Measurements from ENCODE around the gene SRSF4.

The SRSF4 gene

DNA sequence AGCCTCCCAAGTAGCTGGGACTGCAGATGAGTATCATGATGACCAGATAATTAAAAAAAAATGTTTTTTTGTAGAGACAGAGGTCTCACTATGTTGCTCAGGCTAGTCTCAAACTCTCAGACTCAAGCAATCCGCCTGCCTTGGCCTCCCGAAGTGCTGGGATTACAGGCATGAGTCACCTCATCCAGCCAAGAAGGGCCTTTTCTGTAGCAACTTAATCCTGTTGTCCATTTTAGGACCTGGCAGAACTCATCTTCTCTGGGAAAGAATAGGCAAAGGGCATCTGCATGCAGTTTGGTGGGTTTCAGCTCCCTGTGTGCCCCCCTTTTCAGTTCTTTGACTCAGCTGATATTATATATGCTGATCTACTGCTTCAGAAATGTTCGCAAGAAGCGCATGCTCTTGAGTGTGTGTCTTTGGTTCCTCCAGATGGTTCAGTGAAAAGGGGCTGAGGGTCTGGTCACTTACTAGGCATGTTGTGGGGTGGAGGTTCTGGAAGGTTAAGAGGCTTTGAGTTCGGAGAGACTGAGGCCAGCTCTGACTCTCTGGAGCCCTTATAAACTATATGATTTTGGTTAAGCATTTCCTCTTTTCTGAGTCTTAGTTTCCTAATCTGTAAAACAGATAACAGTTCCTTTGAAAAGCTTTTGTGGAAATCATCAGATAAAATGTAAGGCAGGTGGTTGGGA lies 19.4 kb upstream of the SRSF4 start:
- no peak for DNase-seq

- no peak for DNase-seq
Measured at GRCh38 chr1:29197993-29198392, 16.3 kb upstream of the SRSF4 start.

GRCh38 chr1:29197590-29197924 lies 15.9 kb upstream of the SRSF4 start:
- peak; percentile 1 for DNase-seq

- no peak for DNase-seq
Measured at GRCh38 chr1:29196863-29197589, 15.3 kb upstream of the SRSF4 start.

DNA sequence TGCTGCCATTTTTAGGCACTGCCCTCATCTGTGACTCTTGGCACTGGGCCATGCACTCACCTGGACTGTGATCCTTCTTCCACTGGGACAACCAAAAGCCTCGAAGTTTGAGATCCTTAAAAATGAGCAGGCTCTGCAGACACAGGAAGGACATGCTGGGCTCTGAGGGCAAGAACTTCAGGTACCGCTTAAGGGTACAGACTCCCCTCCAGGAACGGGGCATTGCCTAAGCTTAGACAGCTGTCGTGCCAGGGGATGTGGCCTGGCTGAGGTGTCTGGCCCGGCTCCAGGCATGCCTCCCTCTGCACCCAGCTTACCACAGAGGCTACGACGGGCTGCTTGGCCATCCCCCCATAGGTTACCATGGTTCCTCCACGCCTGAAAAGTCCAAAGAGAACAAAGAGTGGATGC lies 14.2 kb upstream of the SRSF4 start:
- DNase-seq = no peak

- DNase-seq = no peak
Measured at GRCh38 chr1:29193879-29194455, 12.3 kb upstream of the SRSF4 start.

DNA sequence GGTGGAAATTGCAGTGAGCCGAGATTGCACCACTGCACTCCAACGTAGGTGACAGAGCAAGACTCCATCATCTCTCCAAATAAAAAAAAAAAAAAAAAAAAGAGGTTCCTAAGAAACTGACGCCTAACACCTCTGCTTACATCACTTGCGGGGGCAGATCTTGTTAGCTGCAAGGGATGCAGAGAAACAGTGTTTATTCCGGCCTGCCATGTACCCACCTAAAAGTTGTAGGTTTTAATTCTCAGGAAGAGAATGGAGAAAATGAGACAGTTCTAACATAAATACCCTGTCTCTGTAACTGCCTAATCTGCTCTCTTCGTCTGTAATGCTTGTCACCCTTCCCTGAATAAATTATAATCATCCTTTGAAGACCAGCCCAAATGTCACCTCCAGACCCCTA lies 9.0 kb upstream of the SRSF4 start:
- no peak for DNase-seq

DNA sequence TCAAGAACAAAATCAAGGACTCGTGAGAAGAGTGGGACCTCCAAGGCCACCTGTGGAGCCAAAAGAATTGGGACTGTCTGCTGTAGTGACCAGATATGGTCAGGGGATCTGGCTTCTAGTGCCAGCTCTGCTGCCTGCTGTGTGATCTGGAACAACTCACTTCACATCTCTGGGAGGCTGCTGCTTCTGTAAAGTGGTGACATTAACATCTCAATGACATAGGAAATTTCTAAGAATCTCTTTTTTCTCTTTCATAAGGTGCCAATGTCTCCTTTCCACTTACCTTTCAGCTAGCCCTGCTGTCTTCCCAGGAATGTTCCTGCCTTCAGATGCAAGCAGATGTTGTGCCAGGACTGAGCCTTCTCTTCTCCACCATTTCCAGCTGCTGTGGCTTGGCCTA lies 5.0 kb upstream of the SRSF4 start:
- no peak for DNase-seq

GRCh38 chr1:29186252-29186651 lies 4.6 kb upstream of the SRSF4 start:
- DNase-seq = no peak

DNA sequence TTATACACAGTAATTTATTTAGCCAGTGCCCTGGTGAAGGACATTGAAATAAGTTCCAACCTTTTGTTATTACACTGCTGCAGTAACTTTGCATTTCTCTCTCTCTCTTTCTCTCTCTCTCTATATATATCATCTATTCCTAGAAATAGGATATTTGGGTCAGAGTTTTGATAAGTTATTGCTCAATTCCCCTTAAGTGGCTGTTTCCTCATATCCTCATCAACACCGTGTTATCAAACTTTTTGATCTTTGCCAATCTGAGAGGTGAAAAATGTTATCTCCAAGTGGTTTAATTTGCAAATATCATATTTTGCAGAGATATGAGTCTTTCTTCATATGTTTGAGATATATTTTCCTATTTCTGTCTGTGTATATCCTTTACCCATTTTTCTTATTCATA lies 1.6 kb upstream of the SRSF4 start:
- no peak for DNase-seq

DNA sequence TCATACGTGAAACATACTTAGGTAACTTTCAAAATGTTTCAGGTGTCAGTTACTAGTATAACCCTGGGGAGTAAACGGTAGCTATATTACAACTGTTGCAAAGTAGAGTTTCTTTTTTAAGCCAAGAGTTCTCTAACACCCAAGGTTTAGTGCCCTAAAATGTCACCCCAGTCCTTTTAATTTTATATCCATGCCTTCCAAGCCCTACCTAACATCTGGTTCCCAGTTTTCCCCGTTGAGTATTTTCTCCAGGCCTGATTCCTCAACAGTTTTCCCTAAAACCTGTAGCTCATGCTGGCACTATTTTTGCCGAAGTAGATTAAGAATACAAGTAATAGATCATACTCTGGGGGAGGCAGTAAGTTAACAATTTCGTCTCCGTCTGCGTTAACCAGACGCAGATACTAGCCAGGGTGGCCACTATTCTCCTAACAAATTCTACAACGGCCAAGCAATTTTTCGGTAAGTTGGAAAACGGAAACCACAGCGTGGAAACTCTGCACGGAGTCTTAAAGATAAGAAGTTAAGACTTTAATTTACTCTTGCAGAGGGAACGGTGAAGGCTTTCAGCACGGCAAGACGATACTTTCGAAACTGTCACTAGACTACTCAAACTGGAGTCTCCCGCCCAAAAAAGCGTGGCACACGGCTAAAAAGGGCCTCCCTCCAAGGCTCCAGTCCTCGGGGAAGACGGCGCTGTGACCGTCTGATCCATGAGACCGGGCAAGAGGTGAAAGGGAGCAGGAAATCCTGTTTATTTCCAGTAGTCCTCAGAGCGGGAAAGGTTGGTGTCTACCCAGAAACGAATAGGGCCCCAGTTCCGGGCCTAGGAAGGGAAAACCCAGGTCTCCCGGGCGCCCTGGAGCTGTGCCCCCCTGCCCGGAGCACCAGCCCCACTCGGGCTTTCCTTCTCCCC lies 945 bp downstream of the SRSF4 start:
- peak; percentile 47 for DNase-seq

DNA sequence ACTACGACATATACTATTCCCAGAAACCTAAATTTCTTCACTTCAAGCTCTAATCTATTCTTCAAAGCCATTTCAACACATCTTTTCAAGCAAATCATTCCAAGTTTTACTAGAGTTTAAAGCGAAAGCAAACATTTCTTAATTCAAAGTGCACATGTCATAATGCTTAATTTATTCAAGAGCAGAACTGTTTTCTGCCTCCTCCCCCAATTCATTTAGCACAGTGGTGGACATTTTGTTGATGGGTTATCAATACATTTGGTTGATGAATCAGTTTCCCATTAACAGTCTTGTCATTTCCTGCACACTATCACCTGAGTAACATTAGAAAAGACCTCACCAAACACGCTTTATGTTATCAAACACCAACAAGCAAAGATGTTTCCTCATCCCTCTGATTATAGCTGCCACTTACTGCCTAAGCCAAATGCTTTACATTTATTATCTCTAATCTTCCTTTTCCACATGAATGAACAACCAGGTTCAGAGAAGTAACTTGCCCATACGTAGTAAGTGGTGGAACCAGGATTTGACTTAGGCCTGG lies 2.0 kb downstream of the SRSF4 start:
- DNase-seq = no peak

DNA sequence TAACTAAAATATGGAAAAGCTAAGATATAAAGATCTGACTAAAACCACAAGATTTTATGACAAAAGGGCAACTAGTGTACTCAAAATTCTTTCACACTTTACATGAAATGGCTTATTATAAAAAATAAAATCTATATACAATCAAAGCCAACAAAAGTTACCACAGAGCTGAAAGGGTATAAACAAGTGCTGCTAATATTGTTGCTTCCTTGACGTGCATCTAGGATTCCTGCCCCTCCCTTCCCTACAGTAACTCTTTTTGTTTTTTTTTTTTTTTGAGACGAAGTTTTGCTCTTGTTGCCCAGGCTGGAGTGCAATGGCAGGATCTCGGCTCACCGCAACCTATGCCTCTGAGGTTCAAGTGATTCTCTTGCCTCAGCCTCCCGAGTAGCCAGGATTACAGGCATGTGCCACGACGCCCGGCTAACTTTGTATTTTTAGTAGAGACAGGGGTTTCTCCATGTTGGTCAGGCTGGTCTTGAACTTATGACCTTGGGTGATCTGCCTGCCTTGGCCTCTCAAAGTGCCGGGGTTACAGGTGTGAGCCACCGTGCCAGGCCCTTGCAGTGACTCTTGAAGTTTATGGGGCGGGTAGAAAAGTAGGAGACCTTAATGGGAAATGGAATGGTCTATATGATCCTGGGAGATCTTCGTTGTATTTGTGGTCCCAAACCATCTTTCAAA lies 4.5 kb downstream of the SRSF4 start:
- DNase-seq = no peak

DNA sequence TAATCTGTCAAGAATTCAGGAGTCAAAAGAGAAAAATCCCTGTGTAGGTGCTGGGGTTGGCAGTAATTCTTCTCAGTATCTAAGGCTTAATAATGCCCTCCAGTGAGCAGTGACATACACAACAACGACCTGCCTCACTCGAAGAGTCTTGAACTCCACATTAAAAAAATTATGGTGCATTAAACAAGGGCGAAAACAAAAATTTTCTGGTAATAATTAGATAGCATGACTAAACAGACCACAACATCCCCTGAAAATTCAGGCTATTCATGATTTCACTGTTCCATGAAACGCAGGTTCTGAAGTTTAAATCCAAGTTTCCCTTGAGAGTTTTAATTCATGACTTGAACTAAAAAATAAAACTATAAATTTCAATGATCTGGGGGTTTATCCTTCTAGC lies 5.1 kb downstream of the SRSF4 start:
- DNase-seq = no peak

DNA sequence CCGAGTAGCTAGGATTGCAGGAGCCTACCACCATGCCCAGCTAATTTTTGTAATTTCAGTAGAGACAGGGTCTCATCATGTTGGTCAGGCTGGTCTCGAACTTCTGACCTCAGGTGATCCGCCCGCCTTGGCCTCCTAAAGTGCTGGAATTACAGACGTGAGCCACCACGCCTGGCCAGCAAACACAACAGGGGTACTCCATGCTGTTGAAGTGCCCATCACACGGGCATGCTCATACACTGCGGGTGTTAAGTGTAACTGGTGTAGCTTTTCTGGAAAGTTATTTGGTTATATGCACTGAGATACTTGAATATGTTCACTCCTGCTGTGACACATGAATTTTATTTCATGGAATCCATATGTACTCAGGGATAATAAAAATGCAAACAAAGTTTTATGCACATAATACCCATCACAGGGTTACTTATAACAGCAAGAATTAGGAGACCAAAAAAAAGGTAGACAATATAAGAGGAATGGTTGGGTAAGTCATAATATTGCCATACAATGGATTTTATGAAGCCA lies 9.2 kb downstream of the SRSF4 start:
- DNase-seq = no peak

GRCh38 chr1:29171521-29171920 lies 10.2 kb downstream of the SRSF4 start:
- no peak for DNase-seq

DNA sequence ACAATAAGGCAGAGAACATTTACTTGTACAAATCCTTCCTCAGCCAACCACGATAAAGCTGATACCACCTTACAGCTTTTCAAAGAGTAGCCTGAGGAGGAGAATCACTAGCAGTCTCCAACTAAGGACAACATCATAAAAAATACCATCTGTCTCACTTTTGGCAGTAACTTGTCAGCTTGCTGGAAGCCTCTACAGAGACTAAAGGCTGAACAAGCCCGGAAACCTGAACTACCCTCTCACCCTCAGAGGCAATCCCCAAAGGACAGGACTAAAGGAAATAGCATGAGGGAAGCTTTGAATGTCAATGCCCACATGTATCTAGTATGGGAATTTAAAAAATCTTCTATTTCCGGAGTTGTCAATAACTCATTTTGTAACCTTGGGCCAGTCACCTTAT lies 10.6 kb downstream of the SRSF4 start:
- DNase-seq = no peak

GRCh38 chr1:29169976-29170375 lies 11.7 kb downstream of the SRSF4 start:
- DNase-seq = no peak

GRCh38 chr1:29167904-29168303 lies 13.8 kb downstream of the SRSF4 start:
- no peak for DNase-seq

DNA sequence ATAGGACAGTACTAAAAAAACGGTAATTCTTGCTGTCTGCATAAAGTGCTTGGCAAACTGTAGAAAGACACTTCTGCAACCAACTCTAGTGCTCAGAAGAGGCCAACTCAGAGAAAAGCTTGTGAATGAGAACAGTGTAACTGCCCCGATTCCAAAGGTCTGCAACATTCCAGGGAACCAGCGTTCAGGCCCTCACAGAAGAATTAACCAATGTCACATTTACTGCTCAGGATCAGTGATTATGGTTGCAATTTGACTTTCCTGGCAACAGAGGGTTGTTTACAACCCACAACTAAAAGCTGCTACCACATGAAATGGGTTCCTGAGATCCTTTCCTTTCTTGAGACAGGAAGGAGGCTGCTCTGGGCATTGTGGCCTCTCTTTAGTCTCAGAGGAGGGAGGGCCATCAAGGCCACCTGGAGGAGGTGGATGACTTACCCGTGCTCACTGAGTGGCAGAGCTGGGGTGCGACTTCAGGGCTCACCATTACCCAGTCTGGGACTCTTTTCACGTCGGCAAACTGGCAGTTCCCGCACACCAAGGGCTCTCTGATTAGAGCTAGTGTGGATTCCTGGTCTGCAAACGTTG lies 15.3 kb downstream of the SRSF4 start:
- no peak for DNase-seq

DNA sequence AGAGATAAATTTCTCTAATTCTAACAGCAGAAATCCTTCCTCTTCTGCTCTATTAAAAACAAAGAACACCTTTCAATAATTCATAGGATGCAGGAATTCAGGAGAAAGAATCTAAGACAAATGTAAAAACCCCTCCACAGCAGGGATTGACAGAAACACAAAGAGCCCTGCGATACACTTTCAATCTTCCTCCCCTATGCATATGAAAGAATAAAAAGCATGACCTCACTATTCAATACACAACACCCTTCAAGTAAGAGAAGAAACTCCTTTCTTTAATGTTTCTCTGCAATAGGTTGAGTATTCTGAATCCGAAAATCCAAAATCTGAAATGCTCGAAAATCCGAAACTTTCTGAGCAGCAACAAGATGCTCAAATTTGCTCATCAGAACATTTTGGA lies 17.1 kb downstream of the SRSF4 start:
- no peak for DNase-seq
